CD1c-positive myeloid dendritic cell (primary cell): Measurements from ENCODE around the gene NGEF.

Source experiments
- DNase-seq: peaks from one replicate; pipeline ENCODE4 v3.0.0-alpha.2; 2016; ENCODE audit errors: extremely low spot score

The NGEF gene

DNA sequence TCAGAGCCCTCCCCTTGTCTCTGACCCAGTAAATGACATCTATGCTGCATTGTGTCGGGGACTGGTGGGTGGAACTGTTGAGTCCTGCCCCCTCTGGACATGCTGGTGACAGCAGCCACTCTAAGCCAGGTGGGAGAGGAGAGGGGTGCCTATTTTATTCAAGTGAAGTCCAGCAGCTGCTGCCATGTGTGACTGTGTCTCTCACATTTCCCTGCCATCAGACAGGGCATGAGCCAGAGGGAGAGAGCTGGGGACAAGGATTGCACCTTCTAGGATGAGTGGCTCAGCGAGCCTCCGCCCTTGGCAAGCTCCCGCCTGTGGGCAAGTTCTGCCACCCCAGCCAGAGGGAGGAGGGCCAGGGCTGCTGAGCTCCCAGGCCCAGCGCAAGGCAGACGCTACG, 13.7 kb downstream of the NGEF start:
- DNase-seq = no peak

GRCh38 chr2:232998666-232998985, 14.4 kb downstream of the NGEF start:
- DNase-seq = no peak

DNA sequence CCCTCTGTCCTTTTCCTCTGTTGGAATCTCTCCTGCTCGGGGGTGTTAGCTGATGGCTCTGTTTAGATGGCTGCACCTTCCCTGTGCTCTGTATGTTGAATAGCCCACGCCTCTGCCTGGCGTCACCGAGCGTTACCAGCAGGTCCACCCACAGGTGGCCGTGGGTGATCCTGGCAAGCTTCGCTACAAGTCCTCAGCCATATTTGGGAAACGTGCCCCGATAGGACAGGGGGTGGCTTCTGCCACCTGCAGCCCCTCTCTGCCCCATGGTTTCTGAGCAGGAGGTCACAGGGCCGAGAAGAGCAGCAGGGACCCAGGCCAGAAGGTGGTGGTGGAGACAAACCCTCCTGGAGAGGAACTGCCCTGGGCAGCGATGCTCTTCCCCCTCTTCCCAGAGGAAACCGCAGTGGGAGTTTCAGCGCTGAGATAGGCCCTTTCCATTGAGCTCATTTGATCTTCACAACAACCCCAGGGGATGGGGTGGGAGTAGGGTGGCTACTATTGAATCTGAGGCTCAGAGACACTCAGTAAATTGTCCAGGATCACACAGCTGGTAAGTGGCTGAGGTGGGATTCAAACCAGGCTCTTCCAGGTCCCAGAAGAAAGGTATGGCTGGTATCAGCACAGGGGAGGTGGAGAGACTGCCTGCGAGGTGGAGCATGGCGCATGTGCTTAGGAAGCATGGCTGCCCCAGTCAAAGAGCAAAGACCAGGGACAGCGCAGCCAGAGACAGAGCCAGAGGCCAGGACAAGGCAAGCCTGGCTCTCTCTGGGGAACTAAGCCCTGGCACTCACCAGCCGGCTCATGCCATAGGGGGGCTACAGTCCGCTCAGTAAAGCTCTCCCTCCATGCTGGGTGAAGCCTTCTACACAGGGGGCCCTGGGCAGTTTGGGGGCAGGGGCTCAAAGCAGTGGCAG, 15.0 kb downstream of the NGEF start:
- no peak for DNase-seq

DNA sequence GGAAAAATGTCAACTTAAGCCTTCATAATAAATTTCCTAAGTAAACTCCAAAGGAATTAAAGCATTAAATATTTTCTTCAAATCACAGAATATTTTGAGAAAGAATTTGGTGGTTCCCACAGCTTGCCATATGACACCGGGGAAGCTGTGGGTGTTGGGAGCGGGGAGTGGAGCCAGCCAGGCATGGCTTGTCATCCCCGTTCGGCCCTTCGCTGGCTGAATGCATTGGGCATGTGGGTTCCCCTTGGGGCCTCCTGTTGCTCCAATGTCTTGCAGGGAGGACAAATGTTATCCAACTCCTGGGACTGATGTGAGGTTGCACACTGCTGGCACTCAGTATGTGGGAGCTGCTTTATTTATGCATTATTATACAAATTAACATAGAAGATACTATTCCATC, 18.6 kb downstream of the NGEF start:
- DNase-seq = no peak

GRCh38 chr2:232993231-232993821, 19.7 kb downstream of the NGEF start:
- no peak for DNase-seq

DNA sequence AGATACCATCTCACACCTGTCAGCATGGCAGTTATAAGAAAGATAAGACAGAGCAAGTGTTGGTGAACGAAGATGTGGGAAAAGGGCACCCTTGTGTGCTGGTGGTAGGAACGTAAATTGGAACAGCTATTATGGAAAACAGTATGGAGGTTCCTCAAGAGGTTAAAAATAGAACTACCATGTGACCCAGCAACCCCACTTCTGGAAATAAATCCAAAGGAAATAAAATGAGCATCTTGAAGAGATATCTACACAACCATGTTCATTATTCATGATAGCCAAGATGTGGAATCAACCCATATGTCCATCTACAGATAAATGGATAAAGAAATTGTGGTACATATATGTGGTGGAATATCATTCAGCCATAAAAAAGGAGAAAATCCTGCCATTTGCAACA, 26.9 kb downstream of the NGEF start:
- DNase-seq = no peak

GRCh38 chr2:232984451-232985207, 28.4 kb downstream of the NGEF start:
- peak; percentile 59 for DNase-seq

DNA sequence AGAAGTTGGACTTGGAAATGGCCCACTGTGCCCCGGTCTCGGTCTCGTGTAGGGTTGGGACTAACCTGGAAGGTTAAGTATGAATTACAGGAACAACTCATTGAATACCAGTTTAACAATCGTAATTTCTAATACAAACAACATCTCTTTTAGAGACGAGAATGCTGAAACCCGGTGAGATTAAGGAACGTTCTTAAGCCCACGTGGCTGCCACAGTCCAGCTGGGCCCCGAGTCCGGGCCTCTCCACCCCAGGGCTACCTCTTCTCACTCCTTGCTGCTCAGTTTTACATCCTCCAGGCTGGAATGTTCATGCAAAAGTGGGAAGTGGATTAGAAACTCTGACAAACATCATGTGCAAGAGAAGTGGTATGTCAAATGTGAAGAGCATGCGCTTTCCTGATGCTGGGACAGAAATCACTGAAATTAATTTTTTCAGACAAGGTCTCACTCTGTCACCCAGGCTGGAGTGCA, 29.4 kb downstream of the NGEF start:
- DNase-seq = peak; percentile 31

DNA sequence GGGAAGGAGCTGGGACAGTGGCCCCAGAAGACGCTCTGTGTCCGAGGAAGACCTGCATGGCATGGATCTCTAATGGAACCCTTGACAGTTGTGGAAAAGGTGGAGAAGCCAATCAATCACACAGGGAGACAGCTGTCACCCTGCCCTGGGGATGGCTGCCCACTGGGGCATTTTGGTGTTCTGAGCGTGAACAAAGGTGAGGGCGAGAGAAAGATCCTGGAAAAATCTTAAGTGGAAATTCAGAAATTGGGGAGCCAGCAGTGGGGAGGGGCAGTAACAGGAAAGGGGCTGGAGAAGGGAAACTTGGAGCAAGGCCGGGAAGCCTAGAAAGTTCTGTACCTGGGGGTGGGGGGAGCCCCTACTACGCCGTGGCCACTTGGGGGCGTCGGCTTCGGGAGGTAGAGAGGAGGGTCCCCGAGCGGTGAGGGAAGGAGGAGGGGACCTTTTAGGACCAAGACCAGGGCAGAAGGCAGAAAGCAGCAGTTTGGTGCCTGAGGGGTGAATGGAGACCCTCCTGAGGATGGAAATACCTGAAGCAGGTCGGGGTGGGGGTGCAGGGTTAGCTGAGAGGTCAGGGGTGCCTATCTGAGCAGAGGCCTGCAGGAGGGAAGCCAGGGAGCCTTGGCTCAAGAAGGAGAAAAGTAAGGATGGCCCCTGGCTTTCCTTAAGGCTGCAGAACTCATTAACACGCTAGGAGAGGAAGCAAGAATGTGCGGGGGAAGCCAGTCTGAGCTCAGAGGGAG, 30.0 kb downstream of the NGEF start:
- DNase-seq = no peak

GRCh38 chr2:232981767-232982360, 31.2 kb downstream of the NGEF start:
- DNase-seq = no peak

- no peak for DNase-seq
These were observed 31.7 kb downstream of the NGEF start for GRCh38 chr2:232981356-232981755.

DNA sequence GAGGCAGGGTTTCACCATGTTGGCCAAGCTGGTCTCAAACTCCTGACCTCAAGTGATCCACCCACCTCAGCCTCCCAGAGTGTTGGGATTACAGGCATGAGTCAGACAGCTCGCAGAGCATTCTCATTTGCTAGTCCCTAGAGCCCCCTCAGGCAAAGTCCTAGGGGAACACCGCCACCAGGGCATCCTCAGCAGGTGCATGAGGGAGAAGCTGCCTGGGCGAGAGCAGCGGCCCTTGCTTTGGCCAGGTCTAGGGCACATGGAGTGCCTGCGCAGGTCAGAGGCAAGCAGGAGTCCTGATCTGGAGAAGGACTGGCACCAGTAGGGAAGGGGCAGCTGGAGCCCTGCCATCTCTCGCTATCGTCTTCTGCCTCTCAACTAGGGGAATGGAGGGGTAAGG, 32.4 kb downstream of the NGEF start:
- DNase-seq = no peak

DNA sequence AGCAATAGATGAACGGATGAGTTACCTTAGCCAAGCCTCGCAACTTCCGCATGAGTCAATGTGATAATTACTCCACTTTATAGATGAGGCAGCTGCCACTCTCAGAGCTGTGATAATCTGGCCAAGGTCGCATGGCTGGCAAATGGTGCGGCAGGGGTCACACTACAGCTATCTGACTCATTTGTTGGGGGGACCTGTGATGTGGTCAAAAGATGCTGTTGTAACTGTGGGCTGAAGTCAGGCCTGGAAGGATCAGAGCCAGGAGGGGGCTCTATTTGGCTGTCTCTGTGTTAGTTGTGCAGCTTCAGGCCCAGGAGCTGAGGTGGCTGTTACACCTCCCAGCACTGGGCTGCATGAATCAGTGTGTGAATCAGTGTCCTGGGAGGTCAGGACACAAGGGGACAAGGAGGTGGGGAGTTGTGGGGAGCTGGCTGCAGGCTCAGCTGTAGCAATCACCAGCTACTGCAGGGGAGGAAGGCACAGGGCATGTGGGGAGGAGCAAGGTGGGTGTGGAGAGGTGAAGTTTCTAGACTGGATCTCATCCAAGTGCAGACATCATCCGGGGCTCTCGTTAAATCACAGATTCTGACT, 33.1 kb downstream of the NGEF start:
- DNase-seq = no peak

GRCh38 chr2:232977438-232977971, 35.6 kb downstream of the NGEF start:
- no peak for DNase-seq

GRCh38 chr2:232976666-232977437, 36.2 kb downstream of the NGEF start:
- no peak for DNase-seq

DNA sequence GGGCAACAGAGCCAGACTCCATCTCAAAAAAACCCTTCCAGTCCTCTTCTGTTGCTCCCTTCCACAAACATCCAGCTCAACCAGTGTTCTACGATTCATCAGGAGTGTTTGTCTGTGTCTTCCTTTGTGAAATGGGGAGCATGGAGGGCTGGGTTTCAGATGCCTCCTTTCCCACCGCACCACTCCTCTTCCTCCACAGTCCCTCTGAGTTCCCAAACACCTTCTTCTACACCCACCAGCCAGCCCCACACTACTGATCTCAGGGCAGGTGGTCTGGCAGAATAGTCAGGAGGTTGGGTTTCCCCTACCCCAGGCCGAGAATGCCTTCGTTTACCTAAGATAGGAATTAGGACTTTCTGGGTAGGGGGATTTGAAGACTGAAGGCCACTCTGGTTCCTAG, 36.9 kb downstream of the NGEF start:
- no peak for DNase-seq

GRCh38 chr2:232974396-232974795, 38.7 kb downstream of the NGEF start:
- DNase-seq = no peak

GRCh38 chr2:232973796-232974195, 39.3 kb downstream of the NGEF start:
- DNase-seq = no peak

DNA sequence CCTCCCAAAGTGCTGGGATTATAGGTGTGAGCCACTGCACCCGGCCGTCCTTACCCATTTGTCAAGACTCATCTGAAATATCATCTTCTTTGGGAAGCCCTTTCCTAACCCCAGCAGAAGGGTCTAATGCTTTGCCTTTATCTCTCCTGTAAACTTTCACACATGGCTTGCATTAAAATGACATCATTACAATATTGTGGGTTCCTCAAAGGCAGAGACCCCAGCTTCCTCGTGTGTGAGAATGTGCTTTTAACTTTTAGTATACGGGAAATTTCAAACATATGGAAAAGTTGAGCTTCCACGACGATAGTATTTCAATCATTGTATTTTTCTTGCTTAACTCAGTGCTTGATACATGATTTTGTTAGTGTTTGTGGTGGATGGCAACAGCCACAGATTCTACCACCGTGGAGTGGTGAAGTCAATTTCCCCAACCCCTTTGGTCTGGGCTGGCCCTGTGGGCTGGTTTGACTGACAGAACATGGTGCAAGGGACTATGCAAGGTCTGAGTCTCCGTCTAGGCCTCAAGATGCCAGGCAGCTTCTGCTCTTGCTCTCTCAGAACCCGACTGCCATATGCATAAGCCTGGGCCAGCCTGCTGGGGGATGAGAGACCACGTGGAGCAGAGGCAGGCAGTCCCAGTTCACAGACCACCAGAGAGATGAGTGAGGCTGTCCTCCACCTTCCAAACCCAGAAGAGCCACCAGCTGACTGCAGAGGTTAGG, 39.9 kb downstream of the NGEF start:
- no peak for DNase-seq
